ENCODE measurements around the gene CAMKK2.
"Not testable (repeated sequence)": the region's sequence is repeated elsewhere in the genome, so short reads cannot be mapped to it uniquely, and the experiment has no call there.

Gene CAMKK2

DNA sequence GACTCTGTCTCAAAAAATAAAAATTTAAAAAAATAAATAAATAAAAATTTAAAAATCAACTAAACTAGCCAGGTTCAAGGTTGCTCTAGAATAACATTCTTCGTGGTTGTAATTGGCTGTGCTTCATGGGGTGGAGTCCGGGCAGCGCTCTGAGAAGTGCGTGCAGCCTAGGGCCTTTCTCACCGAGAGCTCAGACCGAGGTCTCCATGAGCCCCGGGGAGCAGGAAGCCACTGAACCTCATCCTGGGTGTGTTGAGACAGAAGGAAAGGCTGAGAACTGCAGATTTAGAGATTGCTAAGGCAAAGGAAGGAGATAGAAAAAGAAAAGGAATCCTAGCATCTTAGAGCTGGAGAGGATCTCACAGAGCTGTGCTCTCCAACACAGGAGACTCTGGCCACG lies 71.9 kb downstream of the CAMKK2 start:
- no peak for DNase-seq (ENCODE audit: low read depth in 2 of 2)

DNA sequence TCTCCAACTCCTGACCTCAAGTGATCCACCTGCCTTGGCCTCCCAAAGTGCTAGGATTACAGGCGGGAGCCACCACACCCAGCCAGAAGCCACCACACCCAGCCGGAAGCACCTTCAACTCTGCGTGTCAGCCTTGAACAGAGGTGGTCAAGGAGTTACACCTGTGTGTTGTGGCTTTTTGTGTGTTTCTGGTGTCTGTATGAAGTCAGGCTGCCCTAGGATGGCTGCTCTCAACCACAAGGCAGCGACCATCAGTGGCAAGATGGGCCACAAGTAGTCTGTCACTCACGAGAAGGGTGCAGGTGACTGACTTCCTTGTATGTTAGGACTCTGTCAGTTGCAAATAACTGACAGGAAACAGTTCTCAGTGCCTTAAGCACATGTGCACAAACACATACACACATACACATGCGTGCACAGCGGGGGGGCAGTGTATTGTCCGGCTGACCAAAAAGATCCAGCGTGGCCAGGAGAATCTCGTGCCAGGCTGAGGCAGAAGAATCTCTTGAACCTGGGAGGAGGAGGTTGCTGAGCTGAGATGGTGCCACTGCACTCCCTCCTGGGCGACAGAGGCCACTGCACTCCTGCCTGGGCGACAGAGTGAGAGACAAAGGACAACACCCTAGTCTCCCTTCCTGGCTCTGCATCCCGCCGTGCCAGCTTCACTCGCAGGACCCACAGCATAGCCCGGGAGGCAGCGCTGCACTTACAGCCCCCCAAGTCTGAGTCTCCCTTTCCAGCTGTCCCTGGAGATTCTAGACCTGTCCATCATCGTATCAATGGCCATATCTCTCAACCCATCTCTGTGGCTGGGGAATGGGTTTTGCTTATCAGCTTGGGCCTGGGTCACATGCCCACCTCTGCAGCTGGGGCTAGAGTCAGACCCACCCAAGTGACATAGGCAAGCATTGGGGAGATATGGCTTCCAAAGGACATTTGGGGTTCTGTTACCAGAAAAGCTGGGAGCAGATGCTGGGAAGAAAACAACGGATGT lies 72.9 kb downstream of the CAMKK2 start:
- peak in 1 of 2 donors; percentile 14 for DNase-seq (ENCODE audit: low read depth in 2 of 2)

DNA sequence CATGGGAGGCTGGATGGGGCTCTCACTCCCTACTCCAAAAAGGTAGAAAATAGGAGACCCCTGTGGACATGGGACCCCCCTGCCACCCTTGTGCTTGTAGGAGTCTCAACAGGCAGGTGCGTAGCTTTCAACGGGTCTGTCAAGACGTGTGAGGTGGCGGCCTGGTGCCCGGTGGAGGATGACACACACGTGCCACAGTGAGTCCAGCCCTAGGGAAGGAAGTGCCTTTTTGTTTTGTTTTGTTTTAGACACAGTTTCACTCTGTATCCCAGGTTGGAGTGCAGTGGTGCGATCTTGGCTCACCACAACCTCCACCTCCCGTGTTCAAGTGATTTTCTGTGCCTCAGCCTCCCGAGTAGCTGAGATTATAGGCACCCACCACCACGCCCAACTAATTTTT lies 73.7 kb downstream of the CAMKK2 start:
- DNase-seq (ENCODE audit: low read depth in 2 of 2) = no peak

DNA sequence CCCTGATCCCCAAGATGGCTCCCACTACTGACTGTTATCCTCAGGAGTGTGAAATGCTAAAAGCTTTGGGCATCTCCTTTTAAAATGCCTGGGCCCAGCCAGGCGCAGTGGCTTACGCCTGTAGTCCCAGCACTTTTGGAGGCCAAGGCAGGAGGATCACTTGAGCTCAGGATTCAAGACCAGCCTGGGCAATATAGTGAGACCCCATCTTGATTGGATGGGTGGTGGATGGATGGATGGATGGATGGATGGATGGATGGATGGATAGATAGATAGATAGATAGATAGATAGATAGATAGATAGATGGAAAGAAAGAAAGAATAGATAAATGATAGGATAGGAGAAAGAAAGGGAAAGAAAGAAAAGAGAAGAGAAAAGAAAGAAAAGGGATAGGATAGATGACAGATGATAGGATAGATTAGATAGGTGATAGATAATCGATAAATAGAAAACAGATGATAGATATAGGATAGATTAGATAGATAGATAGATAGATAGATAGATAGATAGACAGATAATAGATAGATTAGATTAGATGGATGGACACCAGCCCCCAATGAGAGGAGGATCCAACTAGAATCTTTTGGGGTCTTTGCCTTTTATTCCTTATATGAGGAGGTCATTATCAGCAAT lies 77.0 kb downstream of the CAMKK2 start:
- no peak for DNase-seq (ENCODE audit: low read depth in 2 of 2)

DNA sequence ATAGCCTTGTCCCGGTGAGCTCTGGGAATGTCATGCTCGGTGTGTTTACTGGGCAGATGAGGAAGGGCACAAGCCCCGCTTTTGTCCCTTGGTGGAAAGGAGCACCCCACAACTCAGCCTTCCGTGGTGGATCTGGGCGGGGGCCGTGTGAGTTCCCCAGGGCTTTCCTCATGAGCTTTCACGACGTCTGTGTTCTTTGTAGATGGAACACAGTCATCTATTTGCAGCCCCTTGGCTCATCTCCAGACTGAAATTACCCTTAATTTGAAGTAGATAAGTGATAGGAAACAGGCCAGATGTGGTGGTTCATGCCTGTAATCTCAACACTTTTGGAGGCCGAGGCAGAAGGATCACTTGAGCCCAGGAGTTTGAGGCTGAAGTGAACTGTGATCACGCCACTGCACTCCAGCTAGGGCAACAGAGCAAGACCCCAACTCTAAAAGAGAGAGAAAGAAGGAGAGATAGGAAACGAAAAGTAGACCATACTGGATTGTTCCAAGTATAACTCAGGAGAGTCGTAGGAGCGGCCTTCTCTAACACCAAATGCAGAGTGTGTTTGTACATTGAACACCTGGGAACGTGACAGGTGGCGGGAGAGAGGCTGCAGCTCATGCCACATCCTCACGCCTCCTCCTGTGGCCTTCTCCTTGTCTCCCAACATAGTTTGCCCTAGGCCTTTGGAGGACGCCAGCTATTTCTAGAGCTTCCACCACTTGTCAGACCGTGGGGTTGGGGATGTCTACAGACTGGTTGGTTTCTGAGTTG lies 77.7 kb downstream of the CAMKK2 start:
- DNase-seq (ENCODE audit: low read depth in 2 of 2) = no peak

DNA sequence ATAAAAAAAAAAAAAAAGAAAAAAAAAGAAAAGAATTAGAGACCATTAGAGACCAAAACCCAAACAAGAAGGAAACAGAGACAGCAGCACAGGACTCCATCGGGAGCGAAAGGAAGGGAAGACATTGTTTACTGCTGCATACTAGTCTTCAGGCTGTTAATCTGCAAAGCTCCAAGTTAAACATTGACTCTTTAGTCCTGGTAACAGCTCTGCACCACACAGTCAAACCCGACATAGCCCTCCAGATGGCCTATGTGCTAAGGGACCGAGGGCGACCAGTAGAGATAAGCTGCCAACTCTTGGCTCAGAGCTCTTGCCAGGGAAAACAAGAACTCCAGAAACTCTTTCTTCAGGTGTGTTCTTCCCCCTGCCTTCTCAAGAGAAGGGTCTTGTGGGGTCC lies 78.7 kb downstream of the CAMKK2 start:
- no peak for DNase-seq (ENCODE audit: low read depth in 2 of 2)

DNA sequence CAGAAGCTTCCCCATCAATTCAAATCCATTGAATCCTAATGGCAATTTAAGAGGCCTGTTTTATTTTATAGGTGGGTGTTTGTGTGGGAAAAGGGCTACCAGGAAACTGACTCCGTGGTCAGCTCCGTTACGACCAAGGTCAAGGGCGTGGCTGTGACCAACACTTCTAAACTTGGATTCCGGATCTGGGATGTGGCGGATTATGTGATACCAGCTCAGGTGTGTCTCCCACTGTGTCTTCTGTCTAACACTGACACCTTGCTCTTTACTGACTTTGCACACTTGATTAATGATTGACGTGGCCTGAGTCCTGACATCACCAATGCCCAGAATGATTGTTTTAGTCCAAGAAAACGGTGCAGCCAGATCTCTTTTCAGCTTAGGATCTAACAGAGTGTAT lies 79.4 kb downstream of the CAMKK2 start:
- DNase-seq (ENCODE audit: low read depth in 2 of 2) = no peak

DNA sequence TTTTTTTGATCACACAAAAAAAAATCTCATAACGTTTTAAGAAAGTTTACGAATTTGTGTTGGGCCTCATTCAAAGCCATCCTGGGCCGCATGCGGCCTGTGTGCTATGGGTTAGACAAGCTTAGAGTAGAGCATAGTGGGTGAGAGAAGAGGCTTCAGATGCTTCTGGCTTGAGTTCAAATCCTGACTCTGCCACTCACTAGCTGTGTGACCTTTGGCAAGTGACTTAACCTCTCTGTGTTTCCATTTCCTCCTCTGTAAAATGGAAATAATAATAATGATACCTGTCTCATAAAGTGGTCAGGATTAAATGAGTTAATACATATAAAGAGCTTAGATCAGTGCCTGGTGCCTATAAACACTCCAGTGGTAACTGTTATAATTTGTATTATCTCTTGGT lies 80.4 kb downstream of the CAMKK2 start:
- DNase-seq (ENCODE audit: low read depth in 2 of 2) = no peak

DNA sequence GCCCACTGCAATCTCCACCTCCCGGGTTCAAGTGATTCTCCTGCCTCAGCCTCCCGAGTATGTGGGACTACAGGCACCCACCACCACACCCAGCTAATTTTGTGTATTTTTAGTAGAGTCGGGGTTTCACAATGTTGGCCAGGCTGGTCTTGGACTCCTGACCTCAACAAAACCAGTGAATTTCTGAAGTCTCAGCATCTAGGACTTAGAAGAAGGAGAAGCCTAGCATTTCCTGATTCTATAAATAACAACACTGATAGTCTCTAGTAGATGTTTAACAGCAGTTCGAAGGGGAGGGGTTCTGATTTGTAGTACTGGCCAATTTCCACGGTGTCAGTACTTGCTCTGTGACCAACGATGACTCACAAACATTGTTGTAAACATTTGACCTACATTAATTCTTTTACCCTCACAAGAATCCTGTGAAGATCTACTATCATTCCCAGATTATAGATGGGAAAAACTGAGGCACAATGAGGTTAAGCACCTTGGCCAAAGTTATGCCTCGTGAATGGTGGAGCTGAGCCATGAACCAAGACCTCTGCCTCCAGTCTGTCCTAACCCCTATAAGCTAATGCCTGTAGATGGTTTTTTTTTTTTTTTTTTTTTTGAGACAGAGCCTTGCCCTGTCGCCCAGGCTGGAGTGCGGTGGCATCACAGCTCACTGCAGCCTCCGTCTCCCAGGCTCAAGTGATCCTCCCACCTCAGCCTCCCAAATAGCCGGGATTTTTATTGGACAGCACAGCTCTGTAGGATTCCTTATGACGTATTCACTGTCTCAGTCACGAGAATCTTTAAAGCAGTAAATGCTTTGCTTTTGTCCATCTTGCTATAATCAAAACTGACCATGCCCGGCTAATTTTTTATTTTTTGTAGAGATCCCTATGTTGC lies 81.4 kb downstream of the CAMKK2 start:
- no peak for DNase-seq (ENCODE audit: low read depth in 2 of 2)

DNA sequence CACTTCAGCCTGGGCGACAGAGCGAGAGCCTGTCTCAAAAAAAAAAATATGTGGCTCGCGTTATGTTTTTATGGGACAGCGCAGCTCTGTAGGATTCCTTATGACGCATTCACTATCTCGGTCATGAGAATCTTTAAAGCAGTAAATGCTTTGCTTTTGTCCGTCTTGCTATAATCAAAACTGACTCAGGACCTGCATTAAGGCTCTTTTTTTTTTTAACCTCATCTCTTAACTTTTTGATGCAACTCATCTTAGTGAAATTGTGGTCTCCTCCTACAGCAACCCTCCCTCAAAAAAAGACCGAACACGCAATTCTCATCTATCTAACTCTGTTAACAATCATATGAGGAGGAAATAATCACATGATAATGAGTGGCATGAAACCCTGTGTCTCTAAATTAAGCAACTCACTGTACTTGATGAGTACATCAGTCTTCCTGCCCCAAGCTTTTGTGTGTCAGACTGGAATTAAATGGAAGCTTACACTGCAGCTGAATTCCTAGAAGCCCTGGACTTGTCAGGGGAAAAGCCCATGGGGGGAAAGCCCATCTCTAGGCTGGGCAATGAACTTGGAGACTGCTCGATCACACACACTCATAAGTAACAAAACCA lies 82.2 kb downstream of the CAMKK2 start:
- DNase-seq (ENCODE audit: low read depth in 2 of 2) = peak in 1 of 2 donors; percentile 14

DNA sequence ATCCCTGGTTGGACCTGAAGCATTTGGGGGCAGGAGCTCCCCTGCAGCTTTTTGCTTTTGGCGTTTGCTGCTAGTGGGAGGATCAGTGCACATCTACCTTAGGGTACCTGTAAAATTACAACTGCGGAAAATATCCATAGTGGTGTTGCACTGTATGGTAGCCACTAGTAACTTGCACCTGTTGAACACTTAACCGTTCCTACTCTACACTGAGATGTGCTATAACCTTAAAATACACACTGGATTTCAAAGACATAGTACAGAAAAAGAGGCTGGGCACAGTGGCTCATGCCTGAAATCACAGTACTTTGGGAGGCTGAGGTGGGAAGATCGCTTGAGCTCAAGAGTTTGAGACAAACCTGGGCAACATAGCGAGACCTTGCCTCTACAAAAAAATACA lies 83.6 kb downstream of the CAMKK2 start:
- DNase-seq (ENCODE audit: low read depth in 2 of 2) = no peak

DNA sequence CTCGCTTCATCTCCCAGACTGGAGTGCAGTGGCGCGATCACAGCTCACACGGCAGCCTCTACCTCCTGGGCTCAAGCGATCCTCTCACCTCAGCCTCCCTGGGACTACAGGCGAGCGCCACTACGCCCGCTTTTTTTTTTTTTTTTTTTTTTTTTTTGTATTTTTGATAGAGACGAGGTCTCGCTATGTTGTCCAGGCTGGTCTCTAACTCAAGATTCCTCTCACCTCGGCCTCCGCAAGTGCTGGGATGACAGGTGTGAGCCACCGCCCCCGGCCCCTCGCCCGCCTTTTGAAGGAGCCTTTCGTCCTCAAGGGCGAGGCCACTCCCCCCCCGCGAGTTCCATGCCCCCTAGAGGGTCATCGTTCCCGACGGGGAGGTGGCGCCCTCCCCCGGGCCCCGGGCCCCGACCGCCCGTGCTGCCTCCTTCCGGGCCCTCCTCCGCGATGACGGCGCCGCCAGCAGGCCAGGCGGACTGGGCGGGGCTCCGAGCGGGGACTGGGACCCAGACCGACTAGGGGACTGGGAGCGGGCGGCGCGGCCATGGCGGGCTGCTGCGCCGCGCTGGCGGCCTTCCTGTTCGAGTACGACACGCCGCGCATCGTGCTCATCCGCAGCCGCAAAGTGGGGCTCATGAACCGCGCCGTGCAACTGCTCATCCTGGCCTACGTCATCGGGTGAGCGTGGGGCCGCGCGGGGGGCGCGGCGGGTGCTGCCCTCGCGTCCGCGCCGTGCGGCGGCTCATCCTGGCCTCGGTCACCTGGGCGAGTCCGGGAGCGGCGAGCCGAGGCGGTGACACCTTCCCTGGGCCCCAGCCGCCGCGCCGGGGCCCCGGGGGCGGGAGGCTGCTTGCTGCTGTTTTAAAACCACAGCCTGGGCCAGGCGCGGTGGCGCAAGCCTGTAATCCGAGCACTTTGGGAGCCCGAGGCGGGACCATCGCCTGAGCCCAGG lies 86.6 kb downstream of the CAMKK2 start, which contains the start of gene P2RX4:
P2RX4 (plus strand) TSS at position 506 of the 949 bp plus-strand sequence; CDS start at position 542, 36 bp downstream.
- DNase-seq (ENCODE audit: low read depth in 2 of 2) = peak; percentile 85 to 87

DNA sequence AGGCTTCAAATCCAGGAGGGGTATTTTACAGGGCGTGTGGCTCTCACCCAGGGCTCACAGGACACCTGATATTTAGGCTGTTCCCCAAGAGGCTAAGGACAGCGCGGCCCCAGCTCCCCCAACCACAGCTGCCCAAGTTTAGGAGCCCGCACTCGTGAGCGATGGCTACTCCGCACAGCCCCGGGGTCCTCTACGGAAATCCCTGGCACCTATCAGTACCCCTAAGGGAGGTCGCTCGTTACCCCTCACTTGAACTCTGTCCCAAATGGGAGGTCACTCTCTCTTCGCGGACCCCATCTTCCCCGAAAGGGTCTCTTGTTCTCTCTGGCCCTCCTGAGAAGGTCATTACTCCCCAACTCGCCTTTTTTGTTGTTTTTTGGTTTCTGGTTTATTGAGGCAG lies 87.3 kb downstream of the CAMKK2 start:
- DNase-seq (ENCODE audit: low read depth in 2 of 2) = no peak

DNA sequence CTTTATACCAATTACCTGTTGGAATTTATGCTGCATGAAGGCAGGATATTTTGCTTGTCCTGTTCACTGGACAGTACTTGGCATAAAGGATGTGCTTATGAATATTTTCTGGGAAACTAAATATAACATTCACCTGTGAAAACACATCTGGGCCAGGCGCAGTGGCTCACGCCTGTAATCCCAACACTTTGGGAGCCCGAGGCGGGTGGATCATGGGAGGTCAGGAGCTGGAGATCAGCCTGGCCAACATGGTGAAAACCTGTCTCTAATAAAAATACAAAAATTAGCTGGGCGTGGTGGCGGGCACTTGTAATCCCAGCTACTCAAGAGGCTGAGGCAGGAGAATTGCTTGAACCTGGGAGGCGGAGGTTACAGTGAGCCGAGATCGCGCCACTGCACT lies 87.9 kb downstream of the CAMKK2 start:
- not testable (repeated sequence) for DNase-seq (ENCODE audit: low read depth in 2 of 2)

DNA sequence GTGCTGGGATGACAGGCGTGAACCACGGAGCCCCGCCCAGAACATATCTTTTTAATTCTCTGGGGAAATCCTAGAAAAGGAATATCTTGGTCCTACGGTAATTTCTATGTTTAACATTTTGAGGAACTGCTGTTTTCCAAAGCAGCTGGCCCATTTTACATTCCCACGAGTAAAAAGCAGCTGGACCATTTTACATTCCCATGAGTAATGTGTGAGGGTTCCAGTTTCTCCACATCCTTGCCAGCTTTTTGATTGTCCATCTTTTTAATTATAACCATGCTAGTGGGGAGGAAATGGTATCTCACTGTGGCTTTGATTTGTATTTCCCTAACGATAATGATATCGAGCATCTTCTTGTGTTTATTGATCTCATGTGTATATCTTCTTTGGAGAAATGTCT lies 91.0 kb downstream of the CAMKK2 start:
- DNase-seq (ENCODE audit: low read depth in 2 of 2) = no peak

DNA sequence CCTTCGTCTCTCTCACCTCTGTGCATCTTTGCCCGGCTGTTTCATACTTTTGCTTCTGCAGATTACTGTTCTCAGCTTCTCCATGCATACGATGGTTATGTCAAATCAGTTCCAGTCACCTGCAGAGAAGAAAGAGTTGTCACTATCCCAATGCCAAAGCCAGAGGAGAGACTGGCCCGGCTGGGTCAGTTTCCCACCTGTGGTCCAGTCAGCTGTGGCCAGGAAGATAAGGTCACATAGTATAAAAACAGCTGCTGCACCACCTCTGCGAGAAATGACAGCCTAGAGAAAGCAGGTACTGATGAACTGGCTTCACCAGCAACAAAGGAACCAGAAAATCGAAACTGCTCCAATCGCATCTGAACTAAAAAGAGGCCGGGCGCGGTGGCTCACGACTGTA lies 93.0 kb downstream of the CAMKK2 start:
- no peak for DNase-seq (ENCODE audit: low read depth in 2 of 2)

DNA sequence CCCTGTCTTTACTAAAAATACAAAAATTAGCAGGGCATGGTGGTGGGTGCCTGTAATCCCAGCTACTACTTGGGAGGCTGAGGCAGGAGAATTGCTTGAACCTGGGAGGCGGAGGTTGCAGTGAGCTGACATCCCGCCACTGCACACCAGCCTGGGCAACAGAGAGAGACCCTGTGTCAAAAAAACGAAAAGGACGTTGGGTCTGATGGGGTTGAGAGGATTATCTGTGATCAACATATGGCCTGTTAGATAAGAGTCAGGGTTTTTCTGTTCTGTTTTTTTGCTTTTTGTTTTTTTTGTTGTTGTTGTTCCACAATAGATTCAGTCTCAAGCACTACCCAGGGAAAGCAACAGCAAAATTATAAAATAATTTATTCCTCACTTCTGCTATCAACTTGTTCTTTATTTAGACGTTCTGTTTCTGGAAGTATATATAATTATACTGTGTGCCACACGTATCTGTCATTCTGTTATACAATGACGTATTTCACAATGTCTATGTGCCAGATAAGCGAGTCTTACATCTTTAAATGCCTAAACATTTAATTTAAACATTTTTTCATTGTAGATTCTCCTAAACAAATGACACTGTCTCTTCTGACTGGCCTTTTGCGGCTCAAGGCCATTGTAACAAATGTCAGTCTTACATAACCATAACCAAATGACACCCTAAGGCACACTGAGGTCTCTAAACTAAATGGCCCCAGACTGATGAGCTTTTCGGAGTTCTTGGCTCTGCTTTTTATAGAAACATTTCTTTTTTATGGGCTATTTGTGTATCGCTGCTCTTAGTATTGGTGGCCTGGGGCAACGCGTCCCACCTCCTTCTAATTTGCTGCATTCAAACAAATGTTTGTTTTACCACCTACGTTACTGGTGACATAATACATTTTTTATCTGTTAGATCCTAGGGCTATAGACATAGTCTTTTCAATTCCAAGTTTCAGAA lies 93.8 kb downstream of the CAMKK2 start:
- no peak for DNase-seq (ENCODE audit: low read depth in 2 of 2)

DNA sequence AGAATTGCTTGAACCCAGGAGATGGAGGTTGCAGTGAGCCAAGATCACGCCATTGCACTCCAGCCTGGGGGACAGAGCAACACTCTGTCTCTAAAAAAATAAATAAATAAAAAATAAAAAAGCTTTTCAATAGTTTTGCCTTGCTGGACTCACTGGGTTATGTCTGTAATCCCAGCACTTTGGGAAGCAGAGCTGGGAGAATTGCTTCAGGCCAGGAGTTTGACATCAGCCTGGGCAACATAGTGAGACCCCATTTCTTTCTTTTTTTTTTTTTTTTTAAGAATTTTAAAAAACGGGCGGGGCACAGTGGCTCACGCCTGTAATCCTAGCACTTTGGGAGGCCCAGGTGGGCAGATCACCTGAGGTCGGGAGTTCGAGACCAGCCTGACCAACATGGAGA lies 95.4 kb downstream of the CAMKK2 start:
- not testable (repeated sequence) for DNase-seq (ENCODE audit: low read depth in 2 of 2)

Data from stimulated activated CD8-positive, alpha-beta memory T cell treated with anti-CD3 and anti-CD28 coated beads, Interleukin-2, amount 100 ng/mL, for 48 hours (primary cell).